Muscle layer of colon (tissue), 2 donors: ENCODE measurements around the gene SLC24A3.

Experiments
- H3K27ac ChIP-seq: one replicate; pipeline ENCODE4 v1.7.0; 2013; ENCODE audit warnings: low read depth, mild to moderate bottlenecking, low read length, moderate library complexity
- H3K27me3 ChIP-seq, 2 donors: one replicate each; pipeline ENCODE4 v1.7.0; 2013; ENCODE audit warnings: low read length in 2 of 2, mild to moderate bottlenecking in 2 of 2; ENCODE audit not compliant: insufficient read depth in 2 of 2, control insufficient read depth in 1 of 2
- H3K36me3 ChIP-seq: one replicate; pipeline ENCODE4 v1.7.0; 2013; ENCODE audit warnings: mild to moderate bottlenecking, low read length; ENCODE audit not compliant: insufficient read depth
- H3K4me1 ChIP-seq: one replicate; pipeline ENCODE4 v1.7.0; 2013; ENCODE audit warnings: mild to moderate bottlenecking, low read length; ENCODE audit not compliant: insufficient read depth
- H3K4me3 ChIP-seq, 2 donors: one replicate each; pipeline ENCODE4 v1.7.0; 2013; ENCODE audit warnings: low read length in 2 of 2, low read depth in 1 of 2, mild to moderate bottlenecking in 1 of 2, moderate library complexity in 1 of 2
- H3K9ac ChIP-seq: one replicate; pipeline ENCODE4 v1.7.0; 2013; ENCODE audit warnings: low read length
- H3K9me3 ChIP-seq: one replicate; pipeline ENCODE4 v1.7.0; 2013; ENCODE audit warnings: mild to moderate bottlenecking, low read length
- donor health status: abdominal sarcoma.
- donor health status: Adenocarcinoma of cecum.

Gene SLC24A3

GRCh38 chr20:19683188-19683587, 470.7 kb downstream of the SLC24A3 start:
- no peak overlapping the region for H3K4me3 ChIP-seq
- no peak overlapping the region for H3K27ac ChIP-seq
- H3K9ac ChIP-seq, result no peak overlapping the region
- H3K36me3 ChIP-seq, result peaks cover 6% of the 10 kb centered on the region
- no peaks in the 10 kb centered on the region for H3K9me3 ChIP-seq
- no peaks in the 10 kb centered on the region for H3K27me3 ChIP-seq
- H3K4me1 ChIP-seq, result no peaks in the 10 kb centered on the region

- Histone ChIP-seq H3K9ac (no peak overlapping the region), H3K27me3 (no peaks in the 10 kb centered on the region), H3K36me3 (peaks cover 6% of the 10 kb centered on the region), H3K4me1 (no peaks in the 10 kb centered on the region), H3K4me3 (no peak overlapping the region), H3K27ac (no peak overlapping the region), H3K9me3 (no peaks in the 10 kb centered on the region)
Measured at GRCh38 chr20:19683822-19684221, 471.4 kb downstream of the SLC24A3 start.

GRCh38 chr20:19688031-19688806, 475.8 kb downstream of the SLC24A3 start:
- H3K27ac ChIP-seq, result no peak overlapping the region
- no peaks in the 10 kb centered on the region for H3K4me1 ChIP-seq
- H3K9me3 ChIP-seq, result no peaks in the 10 kb centered on the region
- no peak overlapping the region for H3K4me3 ChIP-seq
- H3K36me3 ChIP-seq, result peaks cover 6% of the 10 kb centered on the region
- H3K9ac ChIP-seq, result no peak overlapping the region
- H3K27me3 ChIP-seq, result no peaks in the 10 kb centered on the region

- H3K4me1 ChIP-seq, result no peaks in the 10 kb centered on the region
- H3K9ac ChIP-seq, result no peak overlapping the region
- H3K27ac ChIP-seq, result no peak overlapping the region
- H3K9me3 ChIP-seq, result no peaks in the 10 kb centered on the region
- no peak overlapping the region for H3K4me3 ChIP-seq
- H3K36me3 ChIP-seq, result peaks cover 8% of the 10 kb centered on the region
- no peaks in the 10 kb centered on the region for H3K27me3 ChIP-seq
Measured at GRCh38 chr20:19690462-19690861, 478.0 kb downstream of the SLC24A3 start.

- Histone ChIP-seq H3K9me3 (no peaks in the 10 kb centered on the region), H3K27me3 (no peaks in the 10 kb centered on the region), H3K36me3 (peaks cover 8% of the 10 kb centered on the region), H3K27ac (no peak overlapping the region), H3K9ac (no peak overlapping the region), H3K4me1 (no peaks in the 10 kb centered on the region), H3K4me3 (no peak overlapping the region)
Measured at GRCh38 chr20:19691125-19691524, 478.7 kb downstream of the SLC24A3 start.

GRCh38 chr20:19692100-19692499, 479.7 kb downstream of the SLC24A3 start:
- H3K9me3 ChIP-seq, result no peaks in the 10 kb centered on the region
- H3K4me1 ChIP-seq, result no peaks in the 10 kb centered on the region
- no peak overlapping the region for H3K27ac ChIP-seq
- no peak overlapping the region for H3K4me3 ChIP-seq
- H3K9ac ChIP-seq, result no peak overlapping the region
- H3K36me3 ChIP-seq, result peaks cover 8% of the 10 kb centered on the region
- no peaks in the 10 kb centered on the region for H3K27me3 ChIP-seq

- no peak overlapping the region for H3K4me3 ChIP-seq
- H3K27ac ChIP-seq, result no peak overlapping the region
- H3K4me1 ChIP-seq, result no peaks in the 10 kb centered on the region
Measured at GRCh38 chr20:19692685-19693119, 480.3 kb downstream of the SLC24A3 start.

GRCh38 chr20:19693508-19693907, 481.1 kb downstream of the SLC24A3 start:
- Histone ChIP-seq H3K27me3 (no peaks in the 10 kb centered on the region), H3K27ac (no peak overlapping the region), H3K4me3 (no peak overlapping the region), H3K9me3 (no peaks in the 10 kb centered on the region), H3K9ac (no peak overlapping the region), H3K4me1 (no peaks in the 10 kb centered on the region), H3K36me3 (peaks cover 8% of the 10 kb centered on the region)

More at GRCh38 chr20:19692685-19693119, 480.3 kb downstream of the SLC24A3 start:
- H3K36me3 ChIP-seq, result peaks cover 8% of the 10 kb centered on the region
- no peaks in the 10 kb centered on the region for H3K27me3 ChIP-seq
- H3K9me3 ChIP-seq, result no peaks in the 10 kb centered on the region
- no peak overlapping the region for H3K9ac ChIP-seq

- H3K36me3 ChIP-seq, result peaks cover 8% of the 10 kb centered on the region
- no peak overlapping the region for H3K9ac ChIP-seq
- H3K9me3 ChIP-seq, result no peaks in the 10 kb centered on the region
- no peak overlapping the region for H3K4me3 ChIP-seq
- no peaks in the 10 kb centered on the region for H3K4me1 ChIP-seq
- no peak overlapping the region for H3K27ac ChIP-seq
- H3K27me3 ChIP-seq, result no peaks in the 10 kb centered on the region
Measured at GRCh38 chr20:19695081-19695480, 482.6 kb downstream of the SLC24A3 start.

- H3K27ac ChIP-seq, result no peak overlapping the region
- no peak overlapping the region for H3K4me3 ChIP-seq
- H3K9me3 ChIP-seq, result no peaks in the 10 kb centered on the region
- H3K9ac ChIP-seq, result no peak overlapping the region
- H3K4me1 ChIP-seq, result no peaks in the 10 kb centered on the region
- H3K36me3 ChIP-seq, result peaks cover 8% of the 10 kb centered on the region
- H3K27me3 ChIP-seq, result no peaks in the 10 kb centered on the region
Measured at GRCh38 chr20:19696620-19697019, 484.2 kb downstream of the SLC24A3 start.

GRCh38 chr20:19697415-19697814, 485.0 kb downstream of the SLC24A3 start:
- Histone ChIP-seq H3K27ac (no peak overlapping the region), H3K4me3 (no peak overlapping the region), H3K9ac (no peak overlapping the region), H3K9me3 (no peaks in the 10 kb centered on the region), H3K27me3 (no peaks in the 10 kb centered on the region), H3K36me3 (peaks cover 8% of the 10 kb centered on the region), H3K4me1 (no peaks in the 10 kb centered on the region)
